Measurements from ENCODE around the gene ACP6. TPM values are rescaled to one million over a fixed set of nuclear protein-coding genes. Genes with fewer than 3 reads are reported as not detected.
A peak's percentile ranks its signal among the peaks of the same experiment; 100 is the strongest.

Gene ACP6
- total RNA-seq, 2 donors from 2014 or later, result 10.8 to 11.4 TPM

GRCh38 chr1:147631839-147632238, 38.5 kb downstream of the ACP6 start:
- DNase-seq (ENCODE audit: low spot score) (no peak), ATAC-seq (ENCODE audit: insufficient number of reproducible peaks, low FRiP score, low read depth) (no peak)
- H3K36me3 ChIP-seq, result no peaks in the 10 kb centered on the region
- H3K9me3 ChIP-seq, result no peaks in the 10 kb centered on the region
- H3K4me1 ChIP-seq (ENCODE audit: control insufficient read depth in 1 of 2, low read depth in 2 of 2), result no peaks in the 10 kb centered on the region
- no peaks in the 10 kb centered on the region for H3K27me3 ChIP-seq (replicated peaks; ENCODE audit: insufficient read depth)
- H3K27ac ChIP-seq, result no peak overlapping the region
- no peak for TF ChIP-seq CTCF (IDR thresholded peaks at IDR 0.05)
- H3K4me3 ChIP-seq, result no peak overlapping the region

- H3K27ac ChIP-seq, result no peak overlapping the region
- no peak for DNase-seq (ENCODE audit: low spot score)
- no peak overlapping the region for H3K4me3 ChIP-seq
- no peak for ATAC-seq (ENCODE audit: insufficient number of reproducible peaks, low FRiP score, low read depth)
- H3K9me3 ChIP-seq, result no peaks in the 10 kb centered on the region
- no peaks in the 10 kb centered on the region for H3K4me1 ChIP-seq (ENCODE audit: control insufficient read depth in 1 of 2, low read depth in 2 of 2)
- H3K36me3 ChIP-seq, result no peaks in the 10 kb centered on the region
- H3K27me3 ChIP-seq (replicated peaks; ENCODE audit: insufficient read depth), result no peaks in the 10 kb centered on the region
- no peak for TF ChIP-seq CTCF (IDR thresholded peaks at IDR 0.05)
These were observed 39.9 kb downstream of the ACP6 start for GRCh38 chr1:147630447-147630846.

- Histone ChIP-seq H3K4me1 (ENCODE audit: control insufficient read depth in 1 of 2, low read depth in 2 of 2) (no peaks in the 10 kb centered on the region), H3K36me3 (no peaks in the 10 kb centered on the region), H3K9me3 (no peaks in the 10 kb centered on the region), H3K27me3 (replicated peaks; ENCODE audit: insufficient read depth) (no peaks in the 10 kb centered on the region), H3K27ac (no peak overlapping the region), H3K4me3 (no peak overlapping the region)
- no peak for TF ChIP-seq CTCF (IDR thresholded peaks at IDR 0.05)
- ATAC-seq (ENCODE audit: insufficient number of reproducible peaks, low FRiP score, low read depth) (no peak), DNase-seq (ENCODE audit: low spot score) (no peak)
These were observed 40.3 kb downstream of the ACP6 start for GRCh38 chr1:147630022-147630421.

- no peaks in the 10 kb centered on the region for H3K4me1 ChIP-seq (ENCODE audit: control insufficient read depth in 1 of 2, low read depth in 2 of 2)
- TF ChIP-seq CTCF (IDR thresholded peaks at IDR 0.05), result no peak
These were observed 41.9 kb downstream of the ACP6 start for GRCh38 chr1:147628441-147628840.

GRCh38 chr1:147627435-147628110, 42.8 kb downstream of the ACP6 start:
- Histone ChIP-seq H3K27me3 (replicated peaks; ENCODE audit: insufficient read depth) (no peaks in the 10 kb centered on the region), H3K4me3 (no peak overlapping the region), H3K4me1 (ENCODE audit: control insufficient read depth in 1 of 2, low read depth in 2 of 2) (no peaks in the 10 kb centered on the region), H3K36me3 (peaks cover 9% of the 10 kb centered on the region), H3K27ac (no peak overlapping the region), H3K9me3 (no peaks in the 10 kb centered on the region)
- no peak for ATAC-seq (ENCODE audit: insufficient number of reproducible peaks, low FRiP score, low read depth)
- peak; percentile 93 for TF ChIP-seq CTCF (IDR thresholded peaks at IDR 0.05)
- DNase-seq (ENCODE audit: low spot score), result no peak

More at GRCh38 chr1:147628441-147628840, 41.9 kb downstream of the ACP6 start:
- H3K27ac ChIP-seq, result no peak overlapping the region
- H3K9me3 ChIP-seq, result no peaks in the 10 kb centered on the region
- no peak overlapping the region for H3K4me3 ChIP-seq
- no peak for ATAC-seq (ENCODE audit: insufficient number of reproducible peaks, low FRiP score, low read depth)
- peaks cover 9% of the 10 kb centered on the region for H3K36me3 ChIP-seq
- no peak for DNase-seq (ENCODE audit: low spot score)
- no peaks in the 10 kb centered on the region for H3K27me3 ChIP-seq (replicated peaks; ENCODE audit: insufficient read depth)

All from thoracic aorta (tissue), 2 donors.